ENCODE measurements around the gene GLUL. TPM values are rescaled to one million over a fixed set of nuclear protein-coding genes. Genes with fewer than 3 reads are reported as not detected.
"Not testable (repeated sequence)": the region's sequence is repeated elsewhere in the genome, so short reads cannot be mapped to it uniquely, and the experiment has no call there.

The GLUL gene
- total RNA-seq, 1 experiment from 2014 or later: 11.8 TPM

DNA sequence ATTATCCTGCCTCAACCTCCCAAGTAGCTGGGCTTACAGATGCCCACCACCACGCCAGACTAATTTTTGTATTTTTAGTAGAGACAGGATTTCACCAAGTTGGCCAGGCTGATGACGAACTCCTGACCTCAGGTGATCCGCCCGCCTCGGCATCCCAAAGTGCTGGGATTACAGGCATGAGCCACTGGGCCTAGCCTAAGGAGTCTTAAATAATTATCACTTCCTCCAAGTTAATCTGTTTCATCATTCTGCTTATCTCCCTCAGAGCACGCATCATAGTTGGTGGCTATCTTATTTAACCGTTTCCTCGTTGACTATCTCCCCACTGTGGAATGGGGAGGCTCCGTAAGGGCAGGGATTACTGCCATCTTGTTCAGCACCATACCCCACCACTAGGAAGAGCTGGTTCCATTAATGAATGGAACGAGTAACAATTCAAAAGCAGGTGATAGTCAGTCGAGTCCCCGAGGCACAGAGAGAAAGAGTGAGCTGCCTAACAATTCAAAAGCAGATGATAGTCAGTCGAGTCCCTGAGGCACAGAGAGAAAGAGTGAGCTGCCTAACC is 52.7 kb downstream of the GLUL start:
- no peak for DNase-seq (ENCODE audit: low read depth)
- in situ Hi-C loops (cut with HindIII; ENCODE audit: low pct_unique_long_range_greater_than_20kb, low sequenced_read_pairs): no loop called here

- DNase-seq (ENCODE audit: low read depth): no peak
- in situ Hi-C loops (cut with HindIII; ENCODE audit: low pct_unique_long_range_greater_than_20kb, low sequenced_read_pairs): no loop called here
Measured at GRCh38 chr1:182337736-182338571, 53.6 kb downstream of the GLUL start.

GRCh38 chr1:182335771-182336566 is 55.6 kb downstream of the GLUL start:
- no peak for DNase-seq (ENCODE audit: low read depth)
- in situ Hi-C loops (cut with HindIII; ENCODE audit: low pct_unique_long_range_greater_than_20kb, low sequenced_read_pairs): no loop called here

DNA sequence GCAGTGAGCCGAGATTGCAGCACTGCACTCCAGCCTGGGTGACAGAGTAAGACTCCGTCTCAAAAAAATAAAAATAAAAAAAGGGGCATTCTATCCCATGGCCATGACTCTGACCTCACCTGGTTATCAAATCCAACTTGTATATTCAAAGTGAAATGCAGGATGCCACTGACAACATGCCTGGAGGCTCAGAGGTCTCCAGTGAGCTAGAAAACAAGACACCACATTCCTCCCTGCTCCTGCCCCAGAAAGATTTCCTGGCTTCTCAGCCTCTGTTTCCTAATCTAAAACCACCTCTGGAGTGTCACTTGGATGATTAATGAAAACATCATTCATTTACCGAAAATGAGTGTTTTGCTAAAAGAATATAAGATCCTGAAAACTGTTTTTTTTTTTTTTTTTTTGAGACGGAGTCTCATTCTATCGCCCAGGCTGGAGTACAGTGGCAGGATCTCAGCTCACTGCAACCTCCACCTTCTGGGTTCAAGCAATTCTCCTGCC is 58.5 kb downstream of the GLUL start:
- in situ Hi-C loops (cut with HindIII; ENCODE audit: low pct_unique_long_range_greater_than_20kb, low sequenced_read_pairs); DNase-seq (ENCODE audit: low read depth): not testable (repeated sequence)

- in situ Hi-C loops (cut with HindIII; ENCODE audit: low pct_unique_long_range_greater_than_20kb, low sequenced_read_pairs): no loop called here
- no peak for DNase-seq (ENCODE audit: low read depth)
Measured at GRCh38 chr1:182332261-182333060, 59.1 kb downstream of the GLUL start.

Other genes with a start within 250 kb of the GLUL start
- not detected in 2 replicates for gene TEDDM1, start 8.9 kb upstream of the GLUL start, total RNA-seq (2014; rRNA removed; shearing (Covaris generic); ENCODE audit: low replicate concordance)
- not detected in 2 replicates for gene RGSL1, start 58.4 kb upstream of the GLUL start, total RNA-seq (2014; rRNA removed; shearing (Covaris generic); ENCODE audit: low replicate concordance)
- 5.0 and 6.4 TPM in 2 replicates for gene RNASEL, start 197.5 kb upstream of the GLUL start, total RNA-seq (2014; rRNA removed; shearing (Covaris generic); ENCODE audit: low replicate concordance)
- gene RGS16, start 212.6 kb upstream of the GLUL start, total RNA-seq (2014; rRNA removed; shearing (Covaris generic); ENCODE audit: low replicate concordance): not detected in 2 replicates